Measurements from ENCODE around the gene RECQL5. TPM values are rescaled to one million over a fixed set of nuclear protein-coding genes. Genes with fewer than 3 reads are reported as not detected.

The RECQL5 gene
- total RNA-seq, 1 donor from 2014 or later, result 64.7 TPM

GRCh38 chr17:75617675-75618074 lies 49.3 kb downstream of the RECQL5 start:
- no peak overlapping the region for H3K4me3 Mint-ChIP-seq
- H3K27me3 Mint-ChIP-seq, result no peaks in the 10 kb centered on the region
- H3K9me3 Mint-ChIP-seq, result no peaks in the 10 kb centered on the region
- DNase-seq (ENCODE audit: extremely low spot score, unreplicated experiment), result no peak
- H3K4me1 Mint-ChIP-seq (ENCODE audit: unreplicated experiment), result peaks cover 8% of the 10 kb centered on the region
- TF ChIP-seq CTCF (conservative IDR thresholded peaks at IDR 0.05), result no peak
- H3K36me3 Mint-ChIP-seq, result no peaks in the 10 kb centered on the region
- no peak overlapping the region for H3K27ac Mint-ChIP-seq

GRCh38 chr17:75617218-75617617 lies 49.7 kb downstream of the RECQL5 start:
- Mint-ChIP-seq H3K4me1 (ENCODE audit: unreplicated experiment) (peaks cover 4% of the 10 kb centered on the region), H3K27me3 (no peaks in the 10 kb centered on the region), H3K27ac (no peak overlapping the region), H3K9me3 (no peaks in the 10 kb centered on the region), H3K36me3 (no peaks in the 10 kb centered on the region), H3K4me3 (no peak overlapping the region)
- no peak for DNase-seq (ENCODE audit: extremely low spot score, unreplicated experiment)
- TF ChIP-seq CTCF (conservative IDR thresholded peaks at IDR 0.05), result no peak

GRCh38 chr17:75616521-75617122 lies 50.3 kb downstream of the RECQL5 start:
- H3K4me1 Mint-ChIP-seq (ENCODE audit: unreplicated experiment), result no peaks in the 10 kb centered on the region
- no peak for TF ChIP-seq CTCF (conservative IDR thresholded peaks at IDR 0.05)
- H3K27ac Mint-ChIP-seq, result no peak overlapping the region
- no peak overlapping the region for H3K4me3 Mint-ChIP-seq
- no peaks in the 10 kb centered on the region for H3K36me3 Mint-ChIP-seq
- DNase-seq (ENCODE audit: extremely low spot score, unreplicated experiment), result no peak
- no peaks in the 10 kb centered on the region for H3K27me3 Mint-ChIP-seq
- H3K9me3 Mint-ChIP-seq, result no peaks in the 10 kb centered on the region

GRCh38 chr17:75615301-75615700 lies 51.7 kb downstream of the RECQL5 start:
- no peaks in the 10 kb centered on the region for H3K36me3 Mint-ChIP-seq
- TF ChIP-seq CTCF (conservative IDR thresholded peaks at IDR 0.05), result no peak
- no peak overlapping the region for H3K4me3 Mint-ChIP-seq
- H3K9me3 Mint-ChIP-seq, result no peaks in the 10 kb centered on the region
- no peak overlapping the region for H3K27ac Mint-ChIP-seq
- H3K27me3 Mint-ChIP-seq, result no peaks in the 10 kb centered on the region
- no peak for DNase-seq (ENCODE audit: extremely low spot score, unreplicated experiment)
- no peaks in the 10 kb centered on the region for H3K4me1 Mint-ChIP-seq (ENCODE audit: unreplicated experiment)

- no peak for DNase-seq (ENCODE audit: extremely low spot score, unreplicated experiment)
- Mint-ChIP-seq H3K4me3 (no peak overlapping the region), H3K4me1 (ENCODE audit: unreplicated experiment) (no peaks in the 10 kb centered on the region), H3K27ac (no peak overlapping the region), H3K27me3 (no peaks in the 10 kb centered on the region), H3K36me3 (no peaks in the 10 kb centered on the region), H3K9me3 (no peaks in the 10 kb centered on the region)
- TF ChIP-seq CTCF (conservative IDR thresholded peaks at IDR 0.05), result no peak
Observed at GRCh38 chr17:75614556-75615270, 52.2 kb downstream of the RECQL5 start.
